Stimulated activated CD4-positive, alpha-beta T cell treated with anti-CD3 and anti-CD28 coated beads, Interleukin-1b, Interleukin-23, amount 100 ng/mL, for 24 hours (primary cell): Measurements from ENCODE around the gene KCND2.
"Not testable (repeated sequence)": the region's sequence is repeated elsewhere in the genome, so short reads cannot be mapped to it uniquely, and the experiment has no call there.

Source experiments
- DNase-seq, 4 experiments: peaks; one replicate each; pipeline ENCODE4 v3.0.0-alpha.2; 2020; ENCODE audit warnings: low read depth in 4 of 4, low spot score in 1 of 4

Gene KCND2

DNA sequence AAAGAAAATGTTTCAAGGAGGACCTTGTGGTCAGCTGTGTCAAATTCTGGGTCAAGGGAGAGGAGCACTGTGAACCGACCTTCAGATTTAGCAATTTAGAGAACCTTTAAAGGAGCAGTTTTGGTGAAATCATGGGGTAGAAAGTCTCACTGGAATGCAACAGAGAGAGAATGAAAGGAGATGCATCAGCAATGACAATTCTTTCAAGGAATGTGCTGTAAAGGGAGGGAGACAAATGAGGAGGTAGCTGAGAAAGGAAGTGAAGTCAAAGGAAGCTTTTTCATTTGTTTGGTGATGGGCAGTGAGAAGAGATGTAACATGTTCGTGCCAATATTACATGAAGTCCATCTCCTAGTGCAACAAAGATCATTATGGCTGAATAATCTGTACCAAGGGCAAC is 418.9 kb downstream of the KCND2 start:
- DNase-seq, result no peak

DNA sequence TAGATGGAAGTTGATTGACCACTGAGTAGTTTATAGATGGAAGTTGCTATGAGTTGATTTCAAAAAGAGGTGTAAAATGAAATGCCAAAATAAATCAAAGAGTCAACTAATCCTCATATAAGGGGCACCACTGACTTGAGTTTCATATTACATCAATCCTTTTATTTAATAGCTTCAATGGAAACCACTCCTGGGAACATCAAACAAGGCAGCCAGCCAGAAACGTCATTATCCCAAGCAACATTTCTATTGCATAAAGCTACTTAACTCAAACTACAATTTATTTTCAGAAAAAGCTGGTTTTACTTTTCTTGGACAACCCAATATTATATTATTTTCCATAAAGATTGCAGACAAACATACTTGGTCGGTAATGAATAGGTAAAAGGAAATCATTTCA is 422.9 kb downstream of the KCND2 start:
- no peak for DNase-seq

- no peak for DNase-seq
These were observed 427.8 kb downstream of the KCND2 start for GRCh38 chr7:120700796-120701195.

DNA sequence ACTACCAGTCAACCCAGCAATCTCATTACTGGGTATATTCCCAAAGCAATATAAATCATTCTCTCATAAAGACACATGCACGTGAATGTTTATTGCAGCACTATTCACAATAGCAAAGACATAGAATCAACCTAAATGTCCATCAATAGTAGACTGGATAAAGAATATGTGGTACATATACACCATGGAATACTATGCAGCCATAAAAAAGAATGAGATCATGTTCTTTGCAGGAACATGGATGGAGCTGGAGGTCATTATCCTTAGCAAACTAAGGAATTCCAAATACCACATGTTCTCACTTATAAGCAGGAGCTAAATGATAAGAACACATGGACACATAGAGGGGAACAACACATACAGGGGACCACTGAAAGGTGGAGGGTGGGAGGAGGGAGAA is 429.4 kb downstream of the KCND2 start:
- not testable (repeated sequence) for DNase-seq

DNA sequence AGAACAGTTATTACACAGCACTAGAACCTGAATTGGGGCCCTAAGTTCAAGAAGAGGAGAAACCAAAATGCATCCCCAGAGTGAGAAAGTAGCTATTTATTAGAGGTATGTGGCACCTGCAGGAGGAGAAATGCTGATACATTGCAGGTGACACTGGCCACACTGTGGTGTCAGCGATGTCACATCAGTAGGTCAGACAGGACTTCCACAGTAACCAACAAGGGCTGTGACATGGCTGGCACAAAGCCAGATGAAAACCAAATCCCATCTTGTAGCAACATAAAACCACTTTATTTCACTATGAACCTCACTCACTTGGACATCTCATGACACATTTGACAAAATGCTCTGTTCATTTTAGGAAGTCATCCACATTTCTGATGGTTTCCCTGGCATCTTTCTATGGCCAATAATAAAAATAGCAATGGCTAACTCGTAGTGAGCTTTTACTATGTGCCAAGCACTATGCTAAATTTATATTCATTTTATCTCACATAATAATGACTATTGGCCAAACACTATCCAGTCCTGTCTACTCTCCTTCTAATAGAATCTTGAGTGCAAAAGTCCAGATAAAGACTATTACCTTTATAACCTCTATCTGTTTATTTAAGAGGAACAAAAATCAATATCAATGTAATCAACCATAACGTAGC is 430.7 kb downstream of the KCND2 start:
- DNase-seq, result no peak

DNA sequence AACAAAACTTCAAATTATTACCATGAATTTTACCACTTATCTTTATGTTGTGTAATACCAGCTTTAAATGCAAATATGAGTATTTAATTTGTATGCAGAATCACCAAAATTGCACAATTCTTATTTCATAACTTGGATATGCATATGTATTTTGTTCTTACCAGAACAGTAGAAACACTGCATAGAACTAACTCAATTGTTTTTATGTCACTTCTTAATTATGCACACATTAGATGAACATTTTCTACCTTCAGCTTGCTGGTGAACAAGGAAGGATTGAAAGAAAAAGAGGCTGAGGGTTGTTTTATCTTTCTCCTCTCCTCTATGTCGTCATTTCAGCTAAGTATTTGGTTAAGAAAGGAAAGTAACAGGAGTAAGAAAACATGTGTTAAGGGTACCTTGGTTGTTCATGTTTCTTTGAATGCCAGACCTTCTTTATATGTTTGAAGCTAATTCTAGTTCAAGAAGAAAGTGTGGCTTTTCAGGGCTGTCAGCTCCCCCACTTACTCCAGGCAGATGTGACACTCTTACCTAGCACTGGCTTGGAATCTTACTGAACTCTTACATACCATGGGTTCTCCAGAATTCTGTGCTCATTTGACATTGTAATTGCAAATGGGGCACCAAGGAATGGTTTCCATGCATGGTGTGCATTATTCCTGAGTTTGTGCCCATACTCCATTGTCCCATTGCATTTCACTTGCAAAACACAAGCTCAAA is 436.4 kb downstream of the KCND2 start:
- DNase-seq, result no peak

GRCh38 chr7:120709972-120710320 is 437.0 kb downstream of the KCND2 start:
- DNase-seq, result no peak

DNA sequence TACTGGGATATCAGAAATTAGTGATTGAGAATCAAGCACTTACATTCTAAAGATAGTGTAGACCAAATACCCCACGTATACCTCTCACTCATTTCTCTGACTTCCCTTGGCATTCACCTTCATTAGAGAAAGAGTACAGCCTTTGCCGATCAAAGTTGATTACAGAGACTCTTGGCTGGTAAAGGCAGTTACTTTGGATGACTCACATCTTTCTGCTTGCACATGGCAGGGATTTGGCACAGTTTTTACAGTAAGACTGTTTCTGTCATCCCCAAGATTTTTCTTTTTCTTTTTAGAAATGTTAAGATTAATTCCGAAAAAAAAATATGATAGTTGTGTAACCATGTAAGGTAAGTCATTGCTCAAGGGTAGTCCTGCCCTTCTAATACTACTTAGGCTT is 442.0 kb downstream of the KCND2 start:
- no peak for DNase-seq

DNA sequence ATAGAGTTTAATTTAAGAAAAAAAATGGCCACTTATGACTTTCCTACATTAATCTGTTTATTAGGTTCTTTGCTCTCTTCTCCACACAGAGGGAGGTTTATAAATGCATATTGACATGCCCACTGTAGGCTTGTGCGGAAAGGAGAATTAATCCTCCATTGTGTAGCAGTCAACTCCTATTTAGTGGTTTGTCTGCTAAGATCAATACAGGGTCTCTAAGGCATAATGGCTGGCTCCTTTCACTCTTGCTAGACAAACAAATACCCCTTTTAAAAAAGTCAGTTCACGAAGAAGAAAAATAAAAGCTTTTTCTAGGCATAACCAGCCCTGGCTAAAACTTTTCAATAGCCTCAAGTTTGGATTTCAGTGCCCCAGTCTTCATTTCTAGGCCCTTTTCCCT is 443.3 kb downstream of the KCND2 start:
- no peak for DNase-seq

DNA sequence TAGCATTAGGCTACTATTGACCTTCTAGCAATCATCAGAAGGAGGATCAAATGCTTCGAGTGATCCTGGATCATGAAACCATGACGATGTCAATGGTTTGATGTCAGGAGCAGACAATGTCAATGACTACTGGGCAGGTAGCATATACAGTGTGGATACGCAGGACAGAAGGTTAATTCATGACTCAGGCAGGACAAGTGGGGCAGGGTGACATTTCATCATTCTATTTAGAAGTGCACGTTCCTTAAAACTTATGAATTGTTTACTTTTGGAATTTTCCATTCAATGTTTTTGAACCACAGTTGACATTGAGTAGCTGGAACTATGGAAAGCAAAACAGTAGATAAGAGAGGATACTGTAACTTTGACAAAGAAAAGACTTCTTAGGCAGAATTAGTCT is 444.2 kb downstream of the KCND2 start:
- no peak for DNase-seq

- no peak for DNase-seq
These were observed 445.4 kb downstream of the KCND2 start for GRCh38 chr7:120718361-120718760.

DNA sequence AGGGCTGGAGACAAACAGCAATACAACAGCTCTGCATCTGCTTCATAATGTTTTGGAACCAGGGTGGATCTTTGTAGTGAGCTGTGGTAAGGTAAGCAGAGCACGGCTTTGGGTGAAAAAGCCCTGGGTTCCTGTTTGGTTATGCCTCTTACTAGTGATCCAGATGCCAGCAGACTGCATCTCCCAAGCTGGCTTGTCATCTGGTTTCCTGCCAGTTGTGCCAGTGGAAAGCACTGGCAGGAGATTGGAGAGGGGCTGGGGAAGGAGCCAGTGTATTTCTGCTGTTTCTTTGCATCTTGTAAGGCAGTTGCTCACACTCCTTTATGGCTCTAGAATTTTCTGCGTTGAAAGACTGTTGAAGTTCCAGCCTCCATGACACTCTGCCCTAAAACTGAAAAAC is 447.3 kb downstream of the KCND2 start:
- DNase-seq, result no peak

DNA sequence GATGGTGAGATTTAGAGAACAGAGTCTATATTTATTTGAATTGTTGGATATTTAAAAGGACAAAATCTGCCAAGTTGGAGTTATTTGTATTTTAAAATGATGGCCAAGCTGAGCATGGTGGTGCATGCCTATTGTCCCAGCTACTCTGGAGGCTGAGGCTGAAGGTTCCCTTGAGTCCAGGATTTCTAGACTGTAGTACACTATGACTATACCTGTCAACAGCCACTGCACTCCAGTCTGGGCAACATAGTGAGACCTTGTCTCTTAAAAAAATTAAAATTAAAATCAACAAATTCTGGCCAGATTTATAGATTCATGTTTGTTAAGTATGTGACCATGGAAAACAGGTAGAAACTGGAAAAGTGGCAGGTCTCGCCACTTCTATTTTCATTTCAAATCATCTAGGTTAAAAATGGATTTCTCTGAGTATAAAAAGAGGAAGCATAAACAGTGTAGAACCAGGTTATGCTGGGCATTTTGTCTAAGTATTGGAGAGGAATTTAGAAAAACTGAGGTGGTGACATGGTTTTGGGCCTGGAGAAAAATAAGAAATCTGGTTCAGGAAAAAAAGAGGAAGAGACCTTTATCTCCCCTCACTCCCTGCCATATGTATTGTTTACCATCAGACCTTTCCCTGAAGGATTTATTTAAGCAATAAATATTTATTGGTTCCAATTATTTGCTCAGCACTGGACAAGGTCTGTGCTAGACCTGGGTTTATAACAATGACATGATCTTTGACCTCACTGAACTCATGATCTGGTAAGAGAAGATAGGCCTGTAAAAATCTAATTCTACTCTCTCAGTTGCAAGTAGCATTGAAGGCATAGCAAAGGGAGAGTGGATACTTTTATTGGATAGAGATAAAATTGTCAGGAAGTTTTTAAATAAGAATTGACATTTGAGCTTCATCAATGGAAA is 450.8 kb downstream of the KCND2 start:
- DNase-seq, result no peak

GRCh38 chr7:120724448-120724847 is 451.5 kb downstream of the KCND2 start:
- no peak for DNase-seq

DNA sequence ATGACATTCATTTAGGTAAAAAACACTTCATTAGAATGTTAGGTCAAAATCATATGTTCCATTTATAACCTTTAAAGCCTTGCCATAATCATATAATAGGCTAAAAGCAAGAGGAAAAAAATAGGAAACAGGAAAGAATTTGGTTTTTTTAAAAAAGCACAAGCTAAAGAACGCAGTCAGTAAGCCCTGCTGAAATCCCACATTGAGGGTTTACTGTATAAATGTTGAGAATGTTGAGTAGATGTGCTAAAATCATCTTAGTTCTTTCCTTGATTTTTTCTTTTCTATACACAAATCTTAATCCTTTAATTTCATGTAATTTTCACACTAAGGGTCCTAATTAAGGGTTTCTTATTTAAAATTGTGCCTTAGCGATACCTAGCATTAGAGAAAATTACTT is 452.0 kb downstream of the KCND2 start:
- DNase-seq, result no peak

DNA sequence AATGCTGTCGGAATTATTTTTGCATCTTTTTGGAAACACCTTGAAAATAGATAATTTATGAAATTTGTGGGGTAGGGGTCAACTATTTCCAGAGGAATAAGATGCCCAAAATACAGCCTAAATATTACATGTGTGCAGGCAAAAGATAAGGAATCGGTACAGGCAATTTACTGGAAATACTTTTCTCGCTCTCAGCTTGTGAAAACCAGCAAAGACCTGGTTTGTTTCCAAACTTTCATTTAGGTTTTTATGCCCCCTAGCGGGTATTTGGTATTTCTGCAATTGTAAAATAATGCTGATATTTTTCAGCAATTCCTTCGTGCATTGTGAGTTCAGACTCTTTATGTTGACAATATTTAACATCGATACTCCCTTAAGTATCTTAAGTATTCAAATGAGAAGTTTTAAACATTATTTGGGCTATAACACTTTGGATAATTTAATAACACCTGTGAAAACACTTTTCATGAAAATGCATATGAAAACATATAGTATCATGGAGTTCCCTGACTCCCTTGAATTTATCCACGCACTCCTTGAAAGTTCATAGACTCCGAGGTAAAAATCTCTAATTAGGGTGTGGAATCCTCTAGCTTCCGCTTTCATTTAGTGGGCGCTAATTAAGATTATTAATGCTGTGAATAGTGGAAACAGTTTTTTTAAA is 452.5 kb downstream of the KCND2 start:
- no peak for DNase-seq

- DNase-seq, result no peak
These were observed 456.3 kb downstream of the KCND2 start for GRCh38 chr7:120729245-120729644.

DNA sequence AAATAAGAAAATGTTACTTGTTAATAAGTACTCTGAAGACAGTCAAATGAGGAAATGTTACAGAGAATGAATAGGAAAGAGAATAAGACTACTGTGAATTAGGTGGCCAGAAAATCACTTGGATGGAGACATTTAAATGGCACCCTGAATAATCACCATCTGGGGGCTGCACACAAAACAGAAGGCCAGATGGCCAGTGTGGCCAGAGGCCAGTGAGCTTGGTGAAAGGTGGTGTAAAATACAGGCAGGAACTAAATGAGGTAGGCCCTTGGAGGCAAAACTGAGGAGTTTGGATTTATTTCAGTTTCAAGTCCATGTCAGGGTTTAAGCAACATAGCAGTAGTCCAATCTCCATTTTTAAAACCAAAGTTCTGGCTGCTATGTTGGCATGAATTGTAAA is 458.3 kb downstream of the KCND2 start:
- no peak for DNase-seq

DNA sequence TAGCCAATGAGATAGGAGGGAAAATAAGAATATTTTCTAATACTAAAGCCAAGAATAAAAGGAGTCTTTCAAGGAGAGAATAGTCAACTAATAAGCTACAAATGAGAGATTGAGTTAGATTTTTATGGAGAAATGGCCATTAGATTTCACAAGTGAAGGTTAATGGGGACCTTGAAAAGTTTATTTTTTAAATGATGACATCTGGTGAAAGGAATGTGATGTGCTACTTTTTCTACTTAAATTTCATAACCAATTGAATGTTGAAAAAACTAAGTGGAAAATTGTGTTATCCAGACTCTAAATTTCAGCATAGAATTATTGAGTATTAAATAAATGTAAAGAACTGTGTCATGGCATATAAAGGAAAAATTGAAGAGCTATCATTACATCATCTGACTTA is 459.3 kb downstream of the KCND2 start:
- no peak for DNase-seq

DNA sequence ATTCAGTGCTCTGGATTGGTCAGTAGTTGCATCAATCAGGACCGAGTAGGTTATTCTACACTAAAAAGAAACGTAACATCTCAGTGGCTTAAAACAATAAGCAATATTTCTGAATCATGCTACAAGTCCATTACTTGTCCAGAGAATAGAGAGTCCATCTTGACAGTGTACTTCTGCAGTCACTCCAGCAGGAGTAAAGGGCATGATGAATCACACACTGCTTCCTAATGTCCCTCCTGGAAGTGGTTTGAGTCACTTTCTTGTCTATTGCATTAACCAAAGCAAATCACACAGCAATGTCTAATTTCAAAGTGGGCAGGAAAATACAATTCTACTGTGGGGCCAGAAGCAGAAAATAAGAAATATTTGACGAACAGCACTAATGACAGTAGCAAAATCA is 460.2 kb downstream of the KCND2 start:
- DNase-seq, result no peak

- DNase-seq, result no peak
These were observed 460.9 kb downstream of the KCND2 start for GRCh38 chr7:120733835-120734234.

DNA sequence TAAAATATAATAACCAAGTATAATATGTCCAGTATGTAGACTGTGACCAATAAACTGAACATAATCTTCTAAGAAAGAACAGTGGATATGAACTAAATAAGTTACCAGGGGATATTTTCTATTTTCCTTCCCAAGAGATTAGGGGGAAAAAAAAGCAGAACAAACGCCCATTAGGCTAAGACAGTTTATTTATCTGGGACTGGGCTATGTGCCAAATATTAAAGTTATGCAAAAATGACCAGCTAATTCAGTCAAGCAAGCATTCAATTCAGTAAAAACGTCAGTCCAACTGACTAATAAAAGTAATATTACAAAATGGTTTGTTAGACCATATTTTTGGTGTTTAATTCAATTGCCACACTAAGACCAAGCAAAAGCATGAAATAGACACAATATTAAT is 462.8 kb downstream of the KCND2 start:
- no peak for DNase-seq
